GM19438 (cell line): ENCODE results near the gene LILRA1.
A peak's percentile ranks its signal among the peaks of the same experiment; 100 is the strongest.
"Not testable (repeated sequence)": the region's sequence is repeated elsewhere in the genome, so short reads cannot be mapped to it uniquely, and the experiment has no call there.

Experiments
- ATAC-seq: cut with Tn5 transposase; IDR thresholded peaks from one replicate; pipeline ENCODE4 v1.9.1; 2021; ENCODE audit warnings: low read depth; ENCODE audit not compliant: unreplicated experiment

Gene LILRA1

DNA sequence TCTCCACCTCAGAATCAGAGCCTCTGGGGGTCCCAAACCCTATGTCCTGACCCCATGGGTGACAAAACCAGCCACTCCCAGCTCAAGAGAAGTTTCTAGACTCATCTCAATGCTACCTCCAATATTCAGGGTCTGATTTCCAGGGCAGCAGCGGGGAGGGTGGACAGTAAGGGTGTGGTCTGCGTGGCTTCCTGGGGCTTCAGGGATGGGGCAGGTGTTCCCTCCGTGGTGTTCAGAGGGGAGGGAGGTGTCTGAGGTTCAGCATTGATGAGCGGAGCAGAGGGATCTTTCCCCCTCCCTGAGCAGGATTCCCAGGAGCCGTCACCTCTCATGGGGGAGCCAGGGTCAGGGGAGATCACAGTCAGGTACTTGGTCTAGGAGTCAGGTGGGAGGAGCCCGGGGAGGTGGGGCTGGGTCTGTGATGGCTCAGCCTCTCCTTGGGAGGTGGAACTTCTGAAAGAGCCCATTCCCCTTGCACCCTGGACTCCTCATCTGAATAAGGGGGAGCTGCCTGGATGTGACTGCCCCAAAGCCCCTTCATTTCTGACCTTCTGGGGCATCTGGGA lies 16.9 kb upstream of the LILRA1 start:
- ATAC-seq = no peak

DNA sequence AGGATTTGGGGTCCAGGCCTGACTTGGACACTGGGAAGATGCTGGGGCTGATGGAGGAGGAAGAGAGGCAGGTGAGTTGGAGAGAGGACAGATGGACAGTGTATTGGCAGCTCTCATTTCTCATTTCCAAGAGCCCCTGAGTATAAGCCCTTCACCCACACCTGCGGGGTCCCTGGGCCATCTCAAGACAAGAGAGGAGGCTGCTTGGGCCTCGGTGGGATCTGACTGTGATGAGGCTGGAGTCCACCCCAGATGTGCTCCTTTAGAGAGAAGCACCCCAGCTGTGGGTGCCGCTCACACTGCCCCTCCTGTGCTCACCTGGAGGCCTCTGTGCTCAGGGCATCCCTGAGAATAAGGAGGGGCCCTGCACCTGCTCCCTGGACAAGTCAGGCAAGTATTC lies 16.1 kb upstream of the LILRA1 start:
- no peak for ATAC-seq

GRCh38 chr19:54578268-54578667 lies 15.2 kb upstream of the LILRA1 start:
- not testable (repeated sequence) for ATAC-seq

DNA sequence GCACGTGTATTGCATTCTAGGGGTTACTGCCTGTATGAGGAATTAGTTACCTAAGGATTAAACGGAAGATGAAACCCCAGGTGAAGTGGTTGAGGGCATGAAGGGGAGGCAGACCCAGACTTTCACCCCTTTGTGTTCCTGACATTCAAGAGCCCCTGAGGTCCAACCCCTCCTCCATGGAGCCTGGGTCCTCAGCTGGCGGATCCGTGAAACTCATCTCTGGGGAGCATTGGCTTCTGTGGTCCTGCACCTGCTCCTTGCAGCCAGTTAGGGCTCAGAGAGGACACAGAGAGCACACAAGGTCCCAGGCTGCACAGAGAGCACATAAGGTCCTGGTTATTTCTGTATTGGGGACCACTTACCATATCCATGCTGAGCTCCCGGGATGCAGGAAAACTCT lies 7.0 kb upstream of the LILRA1 start:
- ATAC-seq = no peak

DNA sequence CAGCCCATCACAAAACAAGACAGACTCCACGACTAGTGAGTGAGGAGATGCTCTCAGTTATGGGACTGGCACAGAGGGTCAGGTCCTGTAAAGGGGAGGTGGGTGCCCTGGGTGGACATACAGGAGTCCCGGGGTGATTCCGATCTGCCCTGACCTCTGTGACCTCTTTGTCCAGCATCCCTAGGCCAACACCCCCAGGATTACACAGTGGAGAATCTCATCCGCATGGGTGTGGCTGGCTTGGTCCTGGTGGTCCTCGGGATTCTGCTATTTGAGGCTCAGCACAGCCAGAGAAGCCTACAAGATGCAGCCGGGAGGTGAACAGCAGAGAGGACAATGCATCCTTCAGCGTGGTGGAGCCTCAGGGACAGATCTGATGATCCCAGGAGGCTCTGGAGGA lies 6.4 kb upstream of the LILRA1 start:
- no peak for ATAC-seq

GRCh38 chr19:54593931-54594626 lies 647 bp downstream of the LILRA1 start:
- not testable (repeated sequence) for ATAC-seq

- ATAC-seq = no peak
These were observed 1.3 kb downstream of the LILRA1 start for GRCh38 chr19:54594737-54595136.

- not testable (repeated sequence) for ATAC-seq
These were observed 2.4 kb downstream of the LILRA1 start for GRCh38 chr19:54595680-54596436.

GRCh38 chr19:54600212-54600611 lies 6.8 kb downstream of the LILRA1 start:
- no peak for ATAC-seq

DNA sequence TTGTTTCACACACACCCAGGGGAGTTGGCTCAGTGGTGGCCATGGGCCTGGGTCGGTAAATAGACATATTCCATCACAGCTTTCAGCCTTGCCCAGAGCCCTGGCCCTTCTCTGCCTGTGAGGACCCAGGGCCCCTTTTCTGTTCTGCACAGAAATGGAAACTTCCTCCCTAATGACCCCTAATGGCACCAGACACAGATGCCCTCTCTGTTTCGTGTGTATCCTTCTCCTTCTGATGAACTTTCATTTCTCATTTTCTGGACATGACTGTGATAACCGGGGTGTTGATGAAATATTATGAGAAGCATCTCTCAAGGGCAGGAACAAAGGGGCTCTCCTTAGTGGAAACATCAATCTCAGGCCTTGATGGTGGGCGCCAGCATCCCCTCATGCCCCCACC lies 12.8 kb downstream of the LILRA1 start:
- no peak for ATAC-seq

- no peak for ATAC-seq
These were observed 13.7 kb downstream of the LILRA1 start for GRCh38 chr19:54606891-54607784.

DNA sequence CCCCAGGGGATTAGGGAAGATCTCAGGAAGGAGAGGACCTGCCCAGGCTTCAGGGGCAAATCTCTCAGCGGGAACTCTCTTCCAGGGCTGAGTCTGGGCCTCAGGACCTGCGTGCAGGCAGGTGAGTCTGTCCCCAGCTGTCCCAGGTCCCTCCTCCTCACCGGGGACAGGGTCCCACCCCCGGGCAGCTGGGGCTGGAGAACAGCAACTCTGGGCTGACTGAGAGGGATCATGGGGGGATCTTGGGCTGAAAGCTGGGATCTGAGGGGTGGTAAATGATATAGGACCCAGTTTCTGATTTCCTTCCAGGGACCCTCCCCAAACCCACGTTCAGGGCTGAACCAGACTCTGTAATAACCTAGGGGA lies 14.3 kb downstream of the LILRA1 start:
- no peak for ATAC-seq

DNA sequence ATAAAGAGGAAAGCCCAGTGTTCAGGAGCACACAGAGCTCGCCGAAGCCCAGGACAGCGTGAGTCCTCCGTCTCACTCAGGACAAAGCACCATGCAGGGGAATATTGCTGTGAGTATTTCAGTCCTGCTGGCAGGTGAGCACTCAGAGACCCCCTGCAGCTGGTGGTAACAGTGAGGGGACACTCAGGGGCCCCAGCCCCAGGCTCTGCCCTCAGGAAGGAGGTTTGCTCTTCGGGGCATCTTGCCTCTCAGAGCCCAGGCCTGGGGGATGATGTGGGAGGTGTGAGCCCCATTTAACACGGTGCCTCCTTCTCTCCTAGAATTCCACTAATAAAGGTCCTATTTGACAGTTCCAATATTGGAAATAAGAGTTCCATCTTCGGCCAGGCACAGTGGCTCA lies 14.8 kb downstream of the LILRA1 start:
- no peak for ATAC-seq

GRCh38 chr19:54608792-54609191 lies 15.4 kb downstream of the LILRA1 start:
- ATAC-seq = no peak

GRCh38 chr19:54609356-54609791 lies 15.9 kb downstream of the LILRA1 start:
- ATAC-seq = no peak

DNA sequence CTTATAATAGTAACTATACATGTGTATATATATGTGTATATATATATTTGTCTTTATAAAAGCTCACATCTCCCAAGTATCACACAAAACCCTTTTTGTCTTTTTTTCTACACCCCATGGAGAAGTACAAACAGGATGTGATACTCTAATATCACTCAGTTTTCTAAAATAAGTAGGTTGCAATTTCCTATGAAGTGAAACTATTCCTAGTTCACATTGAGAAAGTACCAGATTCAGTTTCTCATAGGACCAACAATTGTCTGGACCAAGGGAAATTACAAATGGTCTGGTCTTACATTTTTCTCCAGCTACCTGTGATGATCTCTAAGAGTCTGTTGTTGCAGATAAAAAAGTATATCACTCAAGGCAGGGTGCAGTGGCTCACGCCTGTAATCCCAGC lies 19.0 kb downstream of the LILRA1 start:
- no peak for ATAC-seq

DNA sequence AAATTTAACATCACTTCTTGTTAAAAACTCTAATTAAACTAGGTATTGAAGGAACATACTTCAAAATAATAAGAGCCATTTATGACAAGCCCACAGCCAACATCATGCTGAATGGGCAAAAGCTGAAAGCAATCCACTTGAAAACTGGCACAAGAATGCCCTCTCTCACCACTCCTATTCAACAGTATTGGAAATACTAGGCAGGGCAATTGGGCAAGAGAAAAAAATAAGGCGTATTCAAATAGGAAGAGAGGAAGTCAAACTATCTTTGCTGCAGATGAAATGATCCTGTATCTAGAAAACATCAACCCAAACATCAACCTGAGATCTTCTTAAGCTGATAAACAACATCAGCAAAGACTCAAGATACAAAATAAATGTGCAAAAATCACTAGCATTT lies 21.3 kb downstream of the LILRA1 start:
- ATAC-seq = no peak

- ATAC-seq = peak; percentile 33
These were observed 22.6 kb downstream of the LILRA1 start for GRCh38 chr19:54616057-54616456.

- ATAC-seq = peak; percentile 71
These were observed 23.6 kb downstream of the LILRA1 start for GRCh38 chr19:54616821-54617560.

- no peak for ATAC-seq
These were observed 27.0 kb downstream of the LILRA1 start for GRCh38 chr19:54620464-54620863.
